Measurements from ENCODE around the gene PHYH.
"Not testable (repeated sequence)": the region's sequence is repeated elsewhere in the genome, so short reads cannot be mapped to it uniquely, and the experiment has no call there.

PHYH gene

GRCh38 chr10:13299437-13300287, at the start of gene PHYH:
Gene PHYH (minus strand): TSS chr10:13300064. CDS start chr10:13300042, 22 bp downstream.
- DNase-seq, result peak; percentile 33

- peak; percentile 21 for DNase-seq
These were observed 48.6 kb upstream of the PHYH start, which contains the start of gene SEPHS1 for GRCh38 chr10:13348216-13349017. Gene SEPHS1 (minus strand): TSS chr10:13348293. CDS start chr10:13344950, 3,343 bp downstream.

- DNase-seq, result peak; percentile 21
These were observed 47.8 kb upstream of the PHYH start for GRCh38 chr10:13347500-13348156.

GRCh38 chr10:13347043-13347499, 47.2 kb upstream of the PHYH start:
- no peak for DNase-seq

- DNase-seq, result no peak
These were observed 46.6 kb upstream of the PHYH start for GRCh38 chr10:13346283-13347042.

GRCh38 chr10:13340626-13341376, 40.9 kb upstream of the PHYH start:
- no peak for DNase-seq

GRCh38 chr10:13340068-13340467, 40.2 kb upstream of the PHYH start:
- DNase-seq, result no peak

- no peak for DNase-seq
These were observed 38.7 kb upstream of the PHYH start for GRCh38 chr10:13338390-13339110.

- no peak for DNase-seq
These were observed 37.9 kb upstream of the PHYH start for GRCh38 chr10:13337827-13338196.

- DNase-seq, result no peak
These were observed 37.4 kb upstream of the PHYH start for GRCh38 chr10:13337128-13337826.

GRCh38 chr10:13335881-13336280, 36.0 kb upstream of the PHYH start:
- no peak for DNase-seq

GRCh38 chr10:13334556-13334955, 34.7 kb upstream of the PHYH start:
- DNase-seq, result no peak

GRCh38 chr10:13331646-13332045, 31.8 kb upstream of the PHYH start:
- DNase-seq, result no peak

- DNase-seq, result not testable (repeated sequence)
These were observed 31.1 kb upstream of the PHYH start for GRCh38 chr10:13330980-13331379.

- DNase-seq, result no peak
These were observed 29.7 kb upstream of the PHYH start for GRCh38 chr10:13329565-13329964.

- DNase-seq, result no peak
These were observed 28.7 kb upstream of the PHYH start for GRCh38 chr10:13328613-13329012.

- no peak for DNase-seq
These were observed 28.3 kb upstream of the PHYH start for GRCh38 chr10:13328126-13328525.

- no peak for DNase-seq
These were observed 27.7 kb upstream of the PHYH start for GRCh38 chr10:13327534-13327933.

- DNase-seq, result no peak
These were observed 22.8 kb upstream of the PHYH start for GRCh38 chr10:13322615-13323148.

GRCh38 chr10:13321576-13321975, 21.7 kb upstream of the PHYH start:
- no peak for DNase-seq
